Spleen (tissue), 11 donors: Measurements from ENCODE around the gene CMTM6. TPM values are rescaled to one million over a fixed set of nuclear protein-coding genes. Genes with fewer than 3 reads are reported as not detected.

Experiments used
- DNase-seq: peaks from one replicate; pipeline ENCODE4 v3.0.0-alpha.2; 2020
- H3K27ac ChIP-seq, 8 donors: fragments of 200-600 bp; sonication (generic) in 7 of 8; 1 replicate in 4 of 8; 2 replicates in 4 of 8; pipeline versions ENCODE4 v1.5.0 to v1.8.0; 2016 to 2021; ENCODE audit warnings: inconsistent platforms in 4 of 8, mild to moderate bottlenecking in 4 of 8, moderate library complexity in 1 of 8
- H3K27me3 ChIP-seq, 7 donors: fragments of 200-600 bp; sonication (generic) in 6 of 7; replicated peaks in 1 of 7; 1 replicate in 4 of 7; 2 replicates in 3 of 7; pipeline versions ENCODE4 v1.5.0 to v1.8.0; 2016 to 2021; ENCODE audit warnings: inconsistent platforms in 3 of 7, mild to moderate bottlenecking in 1 of 7
- H3K36me3 ChIP-seq, 6 donors: fragments of 200-600 bp; sonication (generic) in 5 of 6; 1 replicate in 4 of 6; 2 replicates in 2 of 6; pipeline versions ENCODE4 v1.5.0 to v1.8.0; 2016 to 2021; ENCODE audit warnings: inconsistent platforms in 2 of 6
- H3K4me1 ChIP-seq, 6 donors: fragments of 200-600 bp; sonication (generic) in 5 of 6; 1 replicate in 3 of 6; 2 replicates in 3 of 6; pipeline versions ENCODE4 v1.5.0 to v1.8.0; 2016 to 2021; ENCODE audit warnings: inconsistent platforms in 3 of 6
- H3K4me3 ChIP-seq, 8 donors: fragments of 200-600 bp; sonication (generic) in 7 of 8; 1 replicate in 4 of 8; 2 replicates in 4 of 8; pipeline versions ENCODE4 v1.5.0 to v1.8.0; 2016 to 2021; ENCODE audit warnings: inconsistent platforms in 4 of 8, mild to moderate bottlenecking in 4 of 8, moderate library complexity in 2 of 8
- H3K9me3 ChIP-seq, 8 donors: fragments of 200-600 bp; sonication (generic) in 7 of 8; 1 replicate in 4 of 8; 2 replicates in 4 of 8; pipeline versions ENCODE4 v1.5.0 to v1.8.0; 2016 to 2021; ENCODE audit warnings: inconsistent platforms in 4 of 8
- POLR2A ChIP-seq, 3 donors: fragments of 450-650 bp; IDR thresholded peaks; one replicate each; pipeline ENCODE4 v1.5.1; 2017; ENCODE audit warnings: antibody characterized with exemption in 3 of 3, mild to moderate bottlenecking in 1 of 3
- POLR2AphosphoS5 ChIP-seq, 3 donors: sonication (generic); formaldehyde crosslinking; IDR thresholded peaks; one replicate each; pipeline ENCODE4 v1.5.1; 2017; ENCODE audit warnings: antibody characterized with exemption in 3 of 3
- WGBS, 5 donors: extraction: QIAGEN DNeasy Blood & Tissue Kit in 3 of 5; methylation state at CpG; one replicate each; pipeline versions ENCODE4 v1.1.5 to v1.1.7; 2013 to 2018; 5-methylcytosine and 5-hydroxymethylcytosine counted together
- intact Hi-C: fragments of 100-400 bp; cut with DNase I; formaldehyde crosslinking; loops from one replicate; pipeline ENCODE4 v1.15.0; 2023; ENCODE audit warnings: low total_unique reads
- polyA plus RNA-seq, 3 donors: library from polyadenylated mRNA; stranded (reverse); fragments of 200-250 nt; gene quantifications; one replicate each; pipeline ENCODE4 v1.2.1, GENCODE V29; 2013
- total RNA-seq, 7 donors: library from RNA; depleted of rRNA in 3 of 7; stranded (reverse); fragments of >200 nt in 3 of 7; fragmentation: NEBNext Ultra II Directional in 4 of 7; extraction: Animal tissue kit (Norgen Biotek cat#: 25700) in 4 of 7; gene quantifications; one replicate each; pipeline versions ENCODE4 v1.1.0 to v1.2.1, GENCODE V29; 2016 to 2021
- TF ChIP-seq, protein P1 (sequence below), 11 experiments: fragments of 200-600 bp in 7 of 11; fragments of 450-650 bp in 4 of 11; sonication (generic) in 4 of 11; IDR thresholded peaks in 8 of 11; conservative IDR thresholded peaks in 3 of 11; 1 replicate in 7 of 11; 2 replicates in 4 of 11; pipeline versions ENCODE4 v1.4.0 to v1.8.0; 2016 to 2021; ENCODE audit warnings: antibody characterized with exemption in 11 of 11, inconsistent platforms in 4 of 11, mild to moderate bottlenecking in 1 of 11
- donor health status: healthy with polysubstance abuse.
- donor health status: DM: no; HTN: no; CAD: no; lungs with moderate emphysema.
- donor health status: DM: no; HTN: no; CAD: no.
- donor health status: Bipolar disorder and iron deficiency.
- donor health status: healthy.
- donor health status: DM: no; HTN: no; CAD: no.
- donor health status: DM: yes; HTN: yes; CAD: no.

Gene CMTM6
- total and polyA plus RNA-seq, 10 donors, result 26.6 to 116 (median 75.4) TPM

GRCh38 chr3:32488474-32489008 lies 14.1 kb downstream of the CMTM6 start:
- H3K36me3 ChIP-seq, result peaks cover 0 to 82% (median 24%) of the 10 kb centered on the region in 6 donors
- intact Hi-C loops, result no loop called here
- H3K4me1 ChIP-seq, result peaks cover 0 to 78% (median 33%) of the 10 kb centered on the region in 6 donors
- no peak overlapping the region for H3K4me3 ChIP-seq
- TF ChIP-seq POLR2AphosphoS5 (IDR thresholded peaks at IDR 0.05), result no peak
- H3K27me3 ChIP-seq, result no peaks in the 10 kb centered on the region
- 90 to 94% (median 93%) methylated on average over 3 of the region's 3 CpGs for WGBS, 5 donors
- H3K9me3 ChIP-seq, result no peaks in the 10 kb centered on the region
- no peak for DNase-seq
- peak overlapping the region in 2 of 8 donors; percentile 26 to 35 for H3K27ac ChIP-seq

- TF ChIP-seq, protein P1, sequence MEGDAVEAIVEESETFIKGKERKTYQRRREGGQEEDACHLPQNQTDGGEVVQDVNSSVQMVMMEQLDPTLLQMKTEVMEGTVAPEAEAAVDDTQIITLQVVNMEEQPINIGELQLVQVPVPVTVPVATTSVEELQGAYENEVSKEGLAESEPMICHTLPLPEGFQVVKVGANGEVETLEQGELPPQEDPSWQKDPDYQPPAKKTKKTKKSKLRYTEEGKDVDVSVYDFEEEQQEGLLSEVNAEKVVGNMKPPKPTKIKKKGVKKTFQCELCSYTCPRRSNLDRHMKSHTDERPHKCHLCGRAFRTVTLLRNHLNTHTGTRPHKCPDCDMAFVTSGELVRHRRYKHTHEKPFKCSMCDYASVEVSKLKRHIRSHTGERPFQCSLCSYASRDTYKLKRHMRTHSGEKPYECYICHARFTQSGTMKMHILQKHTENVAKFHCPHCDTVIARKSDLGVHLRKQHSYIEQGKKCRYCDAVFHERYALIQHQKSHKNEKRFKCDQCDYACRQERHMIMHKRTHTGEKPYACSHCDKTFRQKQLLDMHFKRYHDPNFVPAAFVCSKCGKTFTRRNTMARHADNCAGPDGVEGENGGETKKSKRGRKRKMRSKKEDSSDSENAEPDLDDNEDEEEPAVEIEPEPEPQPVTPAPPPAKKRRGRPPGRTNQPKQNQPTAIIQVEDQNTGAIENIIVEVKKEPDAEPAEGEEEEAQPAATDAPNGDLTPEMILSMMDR (IDR thresholded peaks at IDR 0.05 in 8 of 11, conservative IDR thresholded peaks at IDR 0.05 in 3 of 11), result no peak
- TF ChIP-seq POLR2AphosphoS5 (IDR thresholded peaks at IDR 0.05) (no peak), POLR2A (IDR thresholded peaks at IDR 0.05) (no peak)
- no peaks in the 10 kb centered on the region for H3K27me3 ChIP-seq
- H3K36me3 ChIP-seq, result peaks cover 0 to 86% (median 29%) of the 10 kb centered on the region in 6 donors
- DNase-seq, result no peak
- no peaks in the 10 kb centered on the region for H3K9me3 ChIP-seq
- intact Hi-C loops, result no loop called here
- H3K27ac ChIP-seq, result peak overlapping the region in 2 of 8 donors; percentile 26 to 35
- WGBS, 5 donors, result 74 to 86% (median 83%) methylated on average over 3 of the region's 3 CpGs
- H3K4me1 ChIP-seq, result peaks cover 0 to 78% (median 28%) of the 10 kb centered on the region in 6 donors
- H3K4me3 ChIP-seq, result no peak overlapping the region
Measured at GRCh38 chr3:32487781-32488473, 14.7 kb downstream of the CMTM6 start.

DNA sequence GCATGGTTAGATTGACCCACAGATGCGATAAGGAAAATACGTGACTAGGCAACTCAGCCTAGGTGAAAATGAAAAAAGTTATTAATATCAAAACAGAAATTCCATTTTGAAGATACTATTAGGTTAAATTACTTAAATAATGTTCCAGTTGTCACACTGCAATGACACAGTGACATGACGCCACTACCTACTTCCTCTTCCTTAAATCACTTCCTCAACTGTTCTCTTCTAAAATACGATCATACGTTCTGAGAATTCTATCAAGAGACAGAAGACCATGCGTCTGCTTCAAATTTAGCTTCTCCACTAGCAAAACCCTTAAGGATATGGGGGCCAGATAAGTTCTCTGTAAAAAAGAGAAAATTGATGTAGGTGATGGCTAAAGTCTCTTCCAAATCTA lies 18.2 kb downstream of the CMTM6 start:
- peak overlapping the region in 1 of 8 donors; percentile 42 for H3K4me3 ChIP-seq
- intact Hi-C loops, result no loop called here
- H3K36me3 ChIP-seq, result peaks cover 0 to 88% (median 33%) of the 10 kb centered on the region in 6 donors
- no peaks in the 10 kb centered on the region for H3K9me3 ChIP-seq
- no peak for DNase-seq
- peaks cover 0 to 67% (median 18%) of the 10 kb centered on the region in 6 donors for H3K4me1 ChIP-seq
- no peak for TF ChIP-seq POLR2A (IDR thresholded peaks at IDR 0.05)
- TF ChIP-seq, protein P1 (IDR thresholded peaks at IDR 0.05 in 8 of 11, conservative IDR thresholded peaks at IDR 0.05 in 3 of 11), result no peak
- no peak for TF ChIP-seq POLR2AphosphoS5 (IDR thresholded peaks at IDR 0.05)
- 47 to 52% (median 50%) methylated on average over 6 of the region's 6 CpGs for WGBS, 5 donors
- H3K27me3 ChIP-seq, result no peaks in the 10 kb centered on the region
- H3K27ac ChIP-seq, result peak overlapping the region; percentile 16 to 91 (median 82)

GRCh38 chr3:32483772-32484171 lies 18.9 kb downstream of the CMTM6 start:
- H3K36me3 ChIP-seq, result peaks cover 0 to 88% (median 33%) of the 10 kb centered on the region in 6 donors
- DNase-seq, result no peak
- no peaks in the 10 kb centered on the region for H3K27me3 ChIP-seq
- no peak overlapping the region for H3K4me3 ChIP-seq
- WGBS, 5 donors, result 57 to 91% (median 64%) methylated on average over 1 of the region's 1 CpG
- peak overlapping the region in 7 of 8 donors; percentile 67 to 91 (median 84) for H3K27ac ChIP-seq
- H3K9me3 ChIP-seq, result no peaks in the 10 kb centered on the region
- intact Hi-C loops, result no loop called here
- TF ChIP-seq POLR2A (IDR thresholded peaks at IDR 0.05), result no peak
- no peak for TF ChIP-seq POLR2AphosphoS5 (IDR thresholded peaks at IDR 0.05)
- peaks cover 0 to 72% (median 18%) of the 10 kb centered on the region in 6 donors for H3K4me1 ChIP-seq

DNA sequence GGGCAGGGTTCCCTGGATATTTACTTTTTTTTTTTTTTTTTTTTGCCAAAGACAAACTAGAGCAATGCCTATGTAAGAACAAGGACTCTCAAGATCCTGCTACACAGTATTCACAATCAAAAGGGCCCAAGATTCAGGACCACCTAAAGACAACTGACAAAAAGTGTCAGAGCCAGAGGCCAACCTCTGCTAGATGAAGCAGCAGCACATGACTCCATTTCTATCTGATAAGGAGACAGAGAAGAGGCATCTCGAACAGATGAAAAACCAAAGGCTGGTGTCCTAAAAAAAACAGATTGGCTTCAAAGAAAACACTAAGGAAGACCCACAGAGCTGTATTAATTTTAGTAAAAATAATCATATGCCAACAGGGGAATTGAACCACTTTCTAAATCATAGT lies 20.0 kb downstream of the CMTM6 start:
- TF ChIP-seq, protein P1 (IDR thresholded peaks at IDR 0.05 in 8 of 11, conservative IDR thresholded peaks at IDR 0.05 in 3 of 11), result no peak
- no peak for TF ChIP-seq POLR2A (IDR thresholded peaks at IDR 0.05)
- TF ChIP-seq POLR2AphosphoS5 (IDR thresholded peaks at IDR 0.05), result no peak
- no peaks in the 10 kb centered on the region for H3K9me3 ChIP-seq

More for the DNA sequence above, 20.0 kb downstream of the CMTM6 start:
- Histone ChIP-seq H3K36me3 (peaks cover 0 to 87% (median 32%) of the 10 kb centered on the region in 6 donors), H3K27ac (peak overlapping the region in 1 of 8 donors; percentile 91), H3K27me3 (no peaks in the 10 kb centered on the region), H3K4me3 (no peak overlapping the region), H3K4me1 (peaks cover 0 to 68% (median 18%) of the 10 kb centered on the region in 6 donors)
- WGBS, 5 donors, result 78 to 91% (median 83%) methylated on average over 1 of the region's 1 CpG
- no peak for DNase-seq
- intact Hi-C loops, result no loop called here
